ENCODE measurements around the gene HOXA2.

Gene HOXA2

DNA sequence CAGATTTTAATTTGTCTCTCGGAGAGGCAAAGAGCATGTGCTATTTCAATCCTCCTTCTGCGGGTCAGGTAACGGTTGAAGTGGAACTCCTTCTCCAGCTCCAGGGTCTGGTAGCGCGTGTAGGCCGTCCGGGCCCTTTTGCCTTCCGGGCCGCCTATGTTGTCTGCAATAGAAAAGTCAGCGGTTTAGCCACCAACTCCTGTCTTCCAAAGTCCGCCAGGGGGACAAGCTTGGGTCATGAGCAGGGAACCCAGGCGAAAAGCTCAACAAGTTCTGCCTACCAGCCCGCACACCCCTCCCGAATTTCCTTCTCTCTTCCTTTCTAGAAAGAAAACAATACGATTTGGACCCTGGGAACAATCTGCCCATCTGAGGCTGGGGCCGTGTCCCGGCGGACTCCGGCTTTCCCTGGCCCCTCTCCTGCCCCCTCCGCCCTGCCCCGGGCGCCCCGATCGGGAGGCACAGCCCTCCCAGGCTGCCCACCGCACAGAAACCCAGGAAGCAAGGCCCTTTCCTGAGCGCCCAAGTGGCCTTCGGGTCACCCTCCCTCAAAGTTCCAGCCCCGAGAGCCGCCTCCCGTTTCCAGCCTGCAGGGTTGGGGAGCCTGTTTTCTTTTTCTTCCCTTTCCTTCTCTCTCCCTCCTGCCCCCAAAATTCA, 39.6 kb upstream of the HOXA2 start:
- DNase-seq (ENCODE audit: low read depth in 2 of 2, low spot score in 1 of 2): no peak

DNA sequence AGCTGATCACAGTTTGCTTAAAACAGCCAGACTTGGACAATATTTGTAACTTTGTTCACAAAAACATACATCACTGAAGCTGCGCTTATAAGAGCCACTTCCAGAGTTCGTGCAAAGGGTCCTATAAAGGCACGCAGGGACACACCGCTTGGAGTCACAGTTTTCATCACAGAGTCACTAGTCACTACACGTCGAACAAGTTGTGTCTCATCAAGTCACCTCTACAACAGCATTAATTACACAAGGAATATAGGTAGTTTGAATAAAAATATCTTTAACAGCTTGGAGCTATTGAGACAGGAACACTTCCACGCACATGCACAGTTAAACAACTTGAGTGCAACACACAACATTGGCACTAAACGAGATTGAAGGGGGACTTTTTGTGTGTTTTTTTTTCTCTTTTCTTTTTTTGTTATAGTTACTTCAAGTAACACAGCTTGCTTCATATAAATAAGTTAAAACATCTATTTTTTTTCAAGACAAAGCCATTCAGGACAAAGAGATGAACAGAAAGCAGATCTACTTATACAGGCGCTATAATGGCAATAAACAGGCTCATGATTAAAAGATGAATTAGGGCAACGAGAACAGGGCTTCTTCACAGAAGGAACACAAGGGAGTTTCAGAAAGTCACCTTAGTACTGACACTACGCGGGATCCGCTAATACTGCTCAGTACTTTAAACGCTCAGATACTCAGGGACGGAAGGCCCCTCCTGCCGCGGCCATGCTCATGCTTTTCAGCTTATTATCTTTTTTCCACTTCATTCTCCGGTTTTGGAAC, 38.8 kb upstream of the HOXA2 start:
- DNase-seq (ENCODE audit: low read depth in 2 of 2, low spot score in 1 of 2): no peak

DNA sequence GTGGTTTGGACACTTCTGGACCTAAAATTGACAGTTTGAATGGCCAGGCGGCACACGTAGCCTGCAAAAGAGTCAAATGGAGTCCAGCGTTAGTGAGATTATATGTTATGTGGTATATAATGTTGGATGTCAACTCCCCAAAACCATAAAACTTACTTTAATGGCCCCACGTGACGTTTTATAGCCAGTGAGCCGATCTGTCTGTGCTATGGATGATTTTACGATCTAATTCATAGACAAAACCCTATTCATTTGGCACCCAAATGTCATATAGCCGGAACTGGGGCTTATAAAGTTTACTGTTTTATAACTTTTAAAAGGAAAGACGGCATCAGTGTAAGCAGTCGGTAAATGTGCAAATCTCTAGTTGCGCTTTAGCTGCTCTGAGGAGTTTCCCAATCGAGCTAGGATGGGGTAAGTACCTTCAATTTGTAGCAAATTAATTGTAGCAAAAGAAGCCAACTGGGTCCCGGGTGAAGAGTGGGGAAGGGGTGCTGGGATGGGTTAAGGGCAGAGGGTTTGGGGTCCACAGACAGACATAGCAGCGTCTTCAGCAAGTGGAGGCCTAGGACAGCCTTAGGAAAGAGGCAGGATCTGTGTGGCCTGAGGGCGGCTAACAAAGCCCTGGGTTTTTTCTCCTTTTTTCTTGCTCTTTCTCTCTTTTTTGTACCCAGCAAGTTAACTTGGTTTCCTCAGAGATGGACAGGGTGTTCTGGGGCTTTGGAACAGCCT, 37.8 kb upstream of the HOXA2 start:
- no peak for DNase-seq (ENCODE audit: low read depth in 2 of 2, low spot score in 1 of 2)

DNA sequence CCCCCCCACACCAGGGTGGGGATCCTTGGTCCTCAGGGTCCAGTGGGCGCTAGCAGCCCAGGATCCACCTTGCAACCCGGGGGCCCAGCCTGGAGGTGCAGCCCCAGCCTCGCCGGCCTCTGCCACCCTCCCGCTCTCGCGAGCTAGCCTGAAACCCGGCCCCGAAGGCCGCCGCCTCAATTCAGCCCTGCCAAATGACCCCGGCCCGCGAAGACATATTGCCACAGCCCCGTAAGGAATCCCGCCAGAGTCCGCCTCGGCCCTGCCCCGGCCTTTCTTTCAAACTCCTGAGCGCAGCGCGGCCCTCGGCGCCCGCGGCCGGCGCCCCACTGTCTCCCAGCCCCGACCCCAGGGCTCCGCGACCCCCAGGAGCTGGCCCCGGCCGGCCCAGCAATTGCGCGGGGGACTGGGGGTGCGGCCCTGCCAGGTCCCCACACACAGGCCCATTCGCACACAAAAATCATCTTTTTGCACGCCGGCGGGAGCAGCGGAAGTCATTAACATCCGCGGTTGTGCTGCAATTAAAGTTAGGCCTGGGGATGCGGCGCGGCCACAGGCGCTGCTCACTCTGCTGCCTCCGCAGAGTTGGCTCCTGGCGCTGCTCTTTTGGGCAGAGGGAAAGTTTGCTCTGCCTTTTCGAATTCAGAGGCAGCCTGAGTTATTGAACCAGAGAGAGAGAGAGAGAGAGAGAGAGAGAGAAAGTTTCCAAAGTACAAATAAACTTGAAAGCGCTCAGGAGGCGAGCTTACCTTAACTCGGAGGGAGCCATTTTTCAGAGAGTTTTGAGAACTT, 37.0 kb upstream of the HOXA2 start:
- DNase-seq (ENCODE audit: low read depth in 2 of 2, low spot score in 1 of 2): no peak

DNA sequence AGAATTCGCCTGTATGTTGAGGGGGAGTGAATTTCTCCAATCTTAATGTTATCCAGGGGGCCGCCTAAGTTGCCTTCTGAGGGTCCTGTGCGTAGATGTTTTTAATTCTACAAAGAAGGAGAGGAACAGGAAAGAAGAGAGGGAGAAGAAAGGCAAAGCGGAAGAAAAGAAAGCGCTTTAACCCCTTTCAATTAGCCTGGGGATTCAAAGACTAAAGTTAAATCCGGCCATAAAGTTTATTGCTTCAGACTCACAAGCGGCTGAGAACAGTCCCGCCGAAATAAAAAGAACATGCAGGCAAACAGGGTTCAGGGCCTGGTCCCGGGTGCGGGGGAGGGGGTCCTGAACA, 36.5 kb upstream of the HOXA2 start:
- no peak for DNase-seq (ENCODE audit: low read depth in 2 of 2, low spot score in 1 of 2)

DNA sequence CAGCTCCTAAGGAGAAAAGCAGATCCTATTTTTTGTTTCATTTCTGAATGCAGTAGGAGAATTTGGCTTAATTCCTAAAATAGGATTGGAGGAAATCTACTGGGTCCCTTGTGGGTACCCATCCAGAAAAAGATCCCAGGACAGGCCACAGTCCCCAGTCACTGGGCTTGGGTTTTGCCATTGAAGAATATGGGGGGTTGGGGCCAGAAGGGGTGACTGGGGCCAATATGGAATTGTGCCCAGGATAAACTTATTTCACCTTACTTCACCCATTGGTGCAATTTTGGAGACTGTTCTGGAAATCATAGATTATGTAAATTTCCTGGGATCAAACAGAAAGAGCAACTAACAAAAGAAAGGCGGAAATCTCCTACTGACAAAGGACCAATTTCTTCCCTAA, 36.0 kb upstream of the HOXA2 start:
- DNase-seq (ENCODE audit: low read depth in 2 of 2, low spot score in 1 of 2): no peak

DNA sequence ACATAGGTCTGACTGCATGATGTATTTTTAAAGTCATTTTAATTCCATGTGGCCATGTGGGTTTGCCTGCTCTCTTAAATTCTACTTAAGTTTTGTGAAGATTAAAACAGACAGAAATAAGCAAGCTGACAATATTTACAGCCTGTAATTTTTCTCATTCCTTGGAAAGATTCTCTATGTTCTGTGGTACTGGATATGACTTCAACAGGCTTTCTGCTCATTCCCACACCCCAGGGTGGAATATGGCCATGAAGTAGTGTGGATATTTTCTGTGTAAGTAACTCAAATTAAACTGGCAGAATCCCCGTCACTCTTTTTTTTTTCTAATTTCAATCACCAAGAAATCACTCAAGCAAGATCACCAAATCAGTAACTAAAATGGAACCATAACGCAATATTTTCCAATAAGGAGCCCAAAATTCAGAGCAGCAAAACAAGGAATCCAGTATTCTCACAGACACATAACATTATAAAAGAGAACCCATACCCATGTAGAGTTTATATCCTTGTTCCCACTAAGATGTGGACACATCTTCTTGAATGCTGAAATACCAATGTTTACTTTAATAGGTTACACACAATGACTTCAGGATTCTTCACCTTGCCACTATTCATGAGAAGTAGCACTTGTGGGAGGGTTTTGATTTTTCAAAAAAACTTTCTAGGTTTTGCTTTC, 35.3 kb upstream of the HOXA2 start:
- DNase-seq (ENCODE audit: low read depth in 2 of 2, low spot score in 1 of 2): no peak

DNA sequence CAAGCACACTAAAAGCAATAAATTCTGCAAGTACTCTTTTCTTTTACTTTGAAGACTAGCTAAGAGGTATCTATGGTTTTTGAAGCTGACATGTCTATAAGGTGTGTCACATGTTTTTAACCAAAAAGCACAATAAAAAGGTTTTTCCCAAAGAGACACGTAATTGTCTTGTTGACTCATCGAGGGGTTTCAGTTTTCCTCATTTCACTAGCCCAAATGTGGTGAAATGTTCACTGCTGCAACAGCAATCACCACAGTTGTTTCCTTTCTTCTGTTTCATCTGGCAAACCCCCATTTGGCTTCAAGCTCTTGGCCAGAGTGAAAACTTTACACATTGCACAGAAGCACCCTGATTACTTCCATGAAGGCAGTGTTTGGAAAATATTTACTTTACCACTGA, 31.9 kb upstream of the HOXA2 start:
- no peak for DNase-seq (ENCODE audit: low read depth in 2 of 2, low spot score in 1 of 2)

DNA sequence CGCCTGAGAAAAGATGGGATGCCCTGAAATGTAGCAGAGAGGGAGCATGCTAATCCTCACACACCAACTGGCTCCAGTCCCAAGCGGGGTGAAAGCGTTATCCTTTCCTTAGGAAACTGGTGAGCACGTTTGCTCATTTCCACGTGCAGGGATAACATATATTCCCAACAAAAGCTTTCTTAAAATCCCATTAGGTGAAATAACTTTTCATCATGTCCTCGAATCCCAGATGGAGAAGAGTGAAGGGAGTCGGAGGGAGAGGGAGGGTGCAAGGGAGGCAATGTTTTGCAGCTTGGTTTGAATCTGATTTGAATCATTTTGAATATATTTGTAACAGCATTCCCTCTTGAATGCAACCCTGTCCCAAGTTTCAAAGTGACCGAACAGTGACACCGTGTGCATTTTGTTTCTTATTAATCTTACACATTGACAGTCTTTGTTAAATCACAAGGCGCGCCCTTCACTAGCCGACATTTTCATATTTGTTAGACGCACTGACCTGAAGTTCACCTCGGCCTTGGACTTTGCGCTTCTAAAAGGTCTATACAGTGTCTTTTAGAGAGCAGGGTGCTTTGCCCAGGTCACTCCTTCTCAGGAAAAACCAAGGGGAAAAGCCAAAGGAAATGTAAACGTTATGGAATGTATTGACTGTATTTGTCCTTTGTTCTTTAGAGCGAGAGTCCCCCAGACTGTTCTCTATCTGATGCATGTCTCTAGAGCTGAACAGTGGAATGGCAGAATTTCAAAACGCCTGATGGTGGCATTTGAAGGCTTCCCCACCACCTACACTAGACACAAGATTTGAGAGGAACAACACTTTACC, 31.1 kb upstream of the HOXA2 start:
- no peak for DNase-seq (ENCODE audit: low read depth in 2 of 2, low spot score in 1 of 2)

DNA sequence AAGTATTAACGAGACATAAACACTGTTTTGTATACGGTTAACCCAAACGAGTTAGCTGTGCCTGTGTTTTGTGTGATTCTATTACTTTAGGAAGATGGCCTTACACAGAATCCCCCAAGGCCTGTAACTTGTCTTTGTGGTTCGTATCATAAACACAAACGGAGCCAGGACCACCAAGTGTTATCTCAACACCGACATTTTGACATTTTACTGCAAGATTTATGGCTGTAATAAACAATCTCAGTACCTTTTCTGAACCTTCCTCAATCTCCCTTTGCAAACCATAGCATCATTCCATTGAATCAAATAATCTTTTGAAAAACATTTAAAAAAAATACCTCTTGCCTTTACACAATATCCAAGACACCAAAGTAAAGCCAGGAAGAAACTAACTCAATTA, 30.5 kb upstream of the HOXA2 start:
- no peak for DNase-seq (ENCODE audit: low read depth in 2 of 2, low spot score in 1 of 2)

DNA sequence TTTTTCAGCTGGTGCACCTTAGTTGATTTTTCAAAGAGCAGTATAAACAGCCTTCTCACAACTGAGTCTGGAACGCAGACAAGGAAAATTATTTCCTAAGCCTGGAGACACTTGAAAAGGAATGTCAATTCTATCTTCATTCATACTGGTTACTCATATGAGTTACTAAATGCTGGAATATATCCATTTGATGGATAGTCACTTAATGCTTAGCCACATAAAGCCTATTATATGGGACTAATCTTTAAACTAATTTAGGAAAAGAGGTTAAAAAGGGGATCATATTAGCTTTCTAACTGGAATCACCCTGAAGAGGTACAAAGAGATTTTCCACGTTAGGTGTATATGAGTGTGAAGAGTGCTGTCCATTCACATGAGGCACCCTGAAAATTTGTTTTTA, 29.7 kb upstream of the HOXA2 start:
- DNase-seq (ENCODE audit: low read depth in 2 of 2, low spot score in 1 of 2): no peak

DNA sequence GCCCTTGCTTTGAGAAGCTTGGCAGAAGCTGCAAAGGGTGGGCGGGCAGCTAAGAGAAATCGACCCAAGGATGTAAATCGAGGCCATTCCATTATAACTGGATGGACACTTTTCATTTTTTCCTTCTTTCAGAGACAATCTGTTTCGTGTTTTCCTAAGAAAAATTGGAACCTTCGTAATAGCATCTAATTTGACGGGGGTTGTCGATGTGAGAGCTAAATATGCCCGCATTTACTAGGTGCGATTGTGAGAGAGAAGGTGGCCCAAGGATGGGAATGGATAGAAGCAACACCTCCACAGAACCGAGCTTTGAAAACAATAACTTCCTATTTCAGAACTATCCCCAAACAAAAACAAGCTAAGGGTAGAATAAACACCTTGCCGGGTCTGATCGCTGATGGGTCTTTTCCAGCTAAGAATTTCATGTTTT, 28.9 kb upstream of the HOXA2 start:
- DNase-seq (ENCODE audit: low read depth in 2 of 2, low spot score in 1 of 2): no peak

DNA sequence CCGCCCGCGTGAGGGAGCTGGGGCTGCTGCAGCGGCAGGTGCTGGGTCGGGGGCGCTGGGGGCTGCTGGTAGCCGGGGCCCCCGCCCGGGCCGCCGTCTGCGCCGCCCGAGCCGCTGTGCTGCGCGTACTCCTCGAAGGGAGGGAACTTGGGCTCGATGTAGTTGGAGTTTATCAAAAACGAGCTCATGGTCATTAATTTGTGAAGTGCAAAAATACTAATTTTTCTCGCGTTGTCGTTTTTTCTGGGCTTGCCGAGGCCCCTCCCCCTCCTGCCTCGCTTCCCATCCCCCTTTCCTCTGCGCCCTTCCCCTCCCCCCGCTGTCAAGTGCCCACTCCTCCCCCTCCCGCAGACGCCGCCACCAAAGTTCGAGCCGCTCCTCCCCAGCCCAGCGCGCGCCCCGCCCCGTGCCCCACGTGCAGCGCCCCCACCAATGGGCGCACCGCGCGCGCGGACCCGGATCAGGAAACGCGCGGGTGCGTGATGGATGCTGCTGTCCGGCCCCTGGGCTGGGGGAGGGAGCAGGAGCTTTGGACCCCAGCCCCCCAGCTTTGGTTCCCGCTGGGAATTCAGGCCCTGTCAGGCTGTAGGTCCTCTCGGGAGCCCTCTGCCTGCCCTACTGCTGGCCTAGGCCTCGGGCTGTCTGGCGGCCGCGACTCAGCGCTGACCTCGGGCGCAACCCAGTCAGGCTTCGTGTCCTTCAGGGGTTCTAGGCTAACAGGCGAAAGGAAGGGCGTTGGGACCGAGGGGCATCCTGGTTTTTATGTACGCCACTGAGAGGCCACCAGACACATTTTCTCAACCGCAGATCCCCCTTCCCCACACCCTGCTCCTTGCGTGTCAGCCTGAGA, 28.3 kb upstream of the HOXA2 start, which contains the start of gene HOXA4:
Gene HOXA4 (minus strand): TSS at position 218 of the 850 bp plus-strand sequence. CDS start 24 bp downstream, at position 194.
- peak; percentile 22 to 58 for DNase-seq (ENCODE audit: low read depth in 2 of 2, low spot score in 1 of 2)

DNA sequence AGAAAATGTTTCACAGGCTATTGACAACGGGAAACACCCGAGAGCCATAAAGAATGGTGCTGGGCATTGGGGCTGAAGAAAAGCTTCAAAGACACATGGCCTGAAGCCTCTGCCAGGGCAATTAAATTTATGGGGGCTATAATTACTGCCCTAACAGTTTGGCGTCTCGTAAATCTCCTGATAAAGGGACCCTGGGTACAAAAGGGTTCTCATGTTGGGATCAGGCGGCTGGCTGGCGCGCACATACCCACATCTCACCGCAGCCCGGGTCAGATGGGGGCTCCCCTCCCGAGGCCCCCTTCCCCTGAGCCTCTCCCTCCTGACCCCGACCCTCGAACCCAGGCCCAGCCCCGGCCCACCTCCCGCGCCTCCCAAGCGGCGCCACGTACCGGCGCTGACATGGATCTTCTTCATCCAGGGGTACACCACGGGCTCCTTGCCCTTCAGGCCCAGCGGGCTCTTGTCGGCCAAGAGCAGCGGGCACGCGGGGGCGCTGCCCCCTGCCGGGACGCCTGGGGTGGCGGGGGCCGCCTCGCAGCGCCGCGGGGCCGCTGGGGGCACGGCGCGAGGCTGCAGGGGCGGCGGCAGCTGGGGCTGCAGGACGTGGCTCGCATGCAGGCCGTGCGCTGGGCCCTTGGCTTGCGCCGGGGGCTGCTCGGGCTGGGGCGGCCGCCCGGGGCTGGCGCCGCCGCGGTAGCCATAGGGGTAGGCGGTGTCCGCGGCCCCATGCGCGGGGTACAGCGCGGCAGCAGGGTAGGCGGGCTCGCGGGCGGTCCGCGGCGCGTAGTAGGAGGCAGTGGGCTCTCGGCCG, 27.5 kb upstream of the HOXA2 start:
- DNase-seq (ENCODE audit: low read depth in 2 of 2, low spot score in 1 of 2): no peak

DNA sequence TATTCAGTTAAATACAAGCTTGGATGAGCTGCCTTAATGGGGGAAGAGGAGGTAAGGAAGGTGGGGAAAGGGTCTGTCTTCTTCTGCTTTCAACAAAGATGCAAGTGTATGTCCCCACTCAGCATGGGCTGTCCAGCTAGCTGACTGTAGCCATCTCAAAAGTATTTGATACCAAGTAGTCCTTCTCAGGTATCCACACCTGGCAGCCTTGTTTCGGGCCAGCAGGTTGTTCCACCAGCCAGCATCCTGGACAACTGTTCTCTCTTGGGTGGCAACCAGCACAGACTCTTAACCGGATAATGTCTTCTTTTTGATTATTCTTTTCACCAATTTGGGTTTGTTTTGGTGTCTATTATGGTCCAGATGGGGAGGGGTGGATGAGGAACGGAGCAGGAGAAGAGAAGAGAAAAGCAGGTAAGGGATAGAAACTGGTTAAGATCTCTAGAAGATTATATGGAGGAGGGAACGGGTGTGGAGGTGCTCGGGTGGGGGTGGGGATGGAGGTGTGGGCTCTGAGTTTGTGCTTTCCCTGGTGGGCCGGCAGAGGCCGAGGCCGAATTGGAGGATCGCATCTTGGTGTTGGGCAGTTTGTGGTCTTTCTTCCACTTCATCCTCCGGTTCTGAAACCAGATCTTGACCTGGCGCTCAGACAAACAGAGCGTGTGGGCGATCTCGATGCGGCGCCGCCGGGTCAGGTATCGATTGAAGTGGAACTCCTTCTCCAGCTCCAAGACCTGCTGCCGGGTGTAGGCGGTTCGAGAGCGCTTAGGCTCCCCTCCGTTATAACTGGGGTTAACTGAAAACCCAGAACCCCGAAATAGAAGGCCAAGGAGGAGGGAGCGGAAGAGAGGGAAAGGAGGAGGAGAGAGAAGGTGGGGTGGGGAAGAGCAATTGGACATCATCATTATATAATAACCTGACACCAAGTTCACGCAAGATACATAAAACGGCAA, 26.6 kb upstream of the HOXA2 start:
- no peak for DNase-seq (ENCODE audit: low read depth in 2 of 2, low spot score in 1 of 2)

DNA sequence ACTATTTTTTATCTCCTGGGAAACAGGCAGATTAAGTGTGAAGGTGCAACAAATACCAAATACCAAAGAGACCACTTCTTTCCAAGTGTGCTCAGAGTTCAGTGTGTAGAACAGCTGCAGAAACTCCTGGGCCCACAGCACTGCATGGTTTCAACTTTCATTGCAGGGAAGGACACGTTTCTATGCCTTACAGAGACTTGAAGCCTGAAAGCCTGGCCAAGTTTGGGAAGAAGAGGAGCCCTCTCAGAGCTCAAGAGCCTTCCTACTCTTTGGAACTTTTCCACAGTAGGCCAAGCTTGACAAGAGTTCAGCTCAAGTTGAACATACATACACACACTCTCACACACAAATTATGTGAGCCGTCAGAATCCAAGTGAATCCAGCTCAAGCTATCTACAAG, 25.6 kb upstream of the HOXA2 start:
- no peak for DNase-seq (ENCODE audit: low read depth in 2 of 2, low spot score in 1 of 2)

All from stimulated activated CD8-positive, alpha-beta memory T cell treated with anti-CD3 and anti-CD28 coated beads, Interleukin-4, amount 100 ng/mL, for 4 hours (primary cell).